Measurements from ENCODE around the gene XIAP.

XIAP gene

GRCh38 chrX:123961268-123962005, 101.6 kb downstream of the XIAP start, which contains the start of gene STAG2:
STAG2 (plus strand) TSS chrX:123961706; CDS start chrX:124022628, 60,922 bp downstream.
- DNase-seq = peak; percentile 46 to 73

GRCh38 chrX:123962006-123962467, 102.2 kb downstream of the XIAP start:
- no peak for DNase-seq

DNA sequence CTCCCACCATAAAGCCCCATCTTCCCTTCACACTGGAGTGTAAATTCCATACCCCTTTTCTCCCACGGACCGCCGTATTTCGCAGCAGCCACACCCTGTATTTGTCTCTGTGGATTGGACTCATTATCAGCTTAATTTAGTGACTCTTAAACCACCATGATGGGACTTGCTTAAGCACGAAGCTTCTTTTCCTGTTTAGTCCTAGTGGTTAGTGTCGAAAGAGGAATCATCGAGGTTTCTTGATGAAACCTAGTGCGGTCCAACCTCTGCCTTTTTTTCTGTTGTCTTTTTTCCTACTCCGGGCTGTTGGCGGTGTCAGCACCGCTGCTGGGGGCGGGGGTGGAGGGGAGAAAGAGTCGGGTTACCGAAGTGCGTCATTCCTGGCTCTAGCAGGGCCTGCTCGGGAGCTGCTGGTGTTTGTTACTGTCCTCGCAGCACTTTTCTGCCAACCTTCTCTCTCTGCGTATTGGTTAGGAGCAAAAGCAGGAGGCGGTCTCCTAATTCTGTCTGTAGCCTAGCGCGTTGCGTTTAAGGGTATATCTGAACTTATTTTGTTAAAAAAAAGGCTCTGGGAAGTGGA, 103.0 kb downstream of the XIAP start:
- peak; percentile 69 to 79 for DNase-seq

Measured in NCI-H187 (cell line).